Measurements from ENCODE around the gene BORCS5.
"Not testable (repeated sequence)": the region's sequence is repeated elsewhere in the genome, so short reads cannot be mapped to it uniquely, and the experiment has no call there.

BORCS5 gene

DNA sequence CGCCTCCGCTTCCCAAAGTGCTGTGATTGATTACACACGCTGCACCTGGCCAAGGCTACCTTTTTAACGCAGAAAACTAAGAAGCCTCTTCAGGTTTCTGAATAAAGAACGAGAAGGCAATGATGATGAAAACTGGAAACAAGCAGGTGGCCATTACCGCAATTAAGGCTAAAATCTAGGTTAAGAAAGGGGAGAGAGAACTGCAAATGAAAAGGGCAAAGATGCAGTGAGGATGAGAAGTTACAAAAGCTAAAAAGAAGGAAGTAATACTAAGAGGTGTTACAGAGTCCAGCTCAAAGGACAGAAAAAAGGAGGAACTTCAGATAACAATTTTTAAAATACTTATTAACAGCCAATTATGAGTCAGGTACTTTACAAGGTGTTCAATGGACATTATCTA is 126.1 kb downstream of the BORCS5 start:
- no peak for DNase-seq (ENCODE audit: low spot score)
- no peak for FAIRE-seq

- FAIRE-seq (no peak), DNase-seq (ENCODE audit: low spot score) (no peak)
Measured at GRCh38 chr12:12483438-12483837, 126.6 kb downstream of the BORCS5 start.

- no peak for FAIRE-seq
- DNase-seq (ENCODE audit: low spot score), result no peak
Measured at GRCh38 chr12:12486661-12487240, 129.9 kb downstream of the BORCS5 start.

- no peak for FAIRE-seq
Measured at GRCh38 chr12:12487490-12487889, 130.6 kb downstream of the BORCS5 start.

GRCh38 chr12:12488296-12488695 is 131.4 kb downstream of the BORCS5 start:
- no peak for DNase-seq (ENCODE audit: low spot score)
- FAIRE-seq, result no peak

More at GRCh38 chr12:12487490-12487889, 130.6 kb downstream of the BORCS5 start:
- no peak for DNase-seq (ENCODE audit: low spot score)

- FAIRE-seq (no peak), DNase-seq (ENCODE audit: low spot score) (no peak)
Measured at GRCh38 chr12:12488823-12489550, 132.1 kb downstream of the BORCS5 start.

DNA sequence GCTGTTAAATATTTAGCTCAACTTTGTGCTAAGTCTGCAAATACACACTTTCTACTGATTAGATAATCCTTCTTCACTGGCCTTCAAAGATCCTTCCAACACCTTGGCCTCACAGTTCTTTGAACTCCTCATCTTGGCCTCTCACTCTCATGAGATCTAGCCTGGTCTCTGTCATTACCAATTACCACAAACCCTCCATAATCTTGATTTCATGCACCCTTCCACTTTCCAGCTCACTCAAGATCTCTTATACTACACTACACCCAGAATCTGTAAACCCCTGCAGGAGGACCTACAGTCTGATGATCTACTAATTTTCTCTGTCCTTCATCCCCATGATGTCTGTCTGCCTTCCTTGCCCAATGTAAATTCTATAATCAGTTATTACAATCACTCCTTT is 134.7 kb downstream of the BORCS5 start:
- DNase-seq (ENCODE audit: low spot score), result no peak
- no peak for FAIRE-seq

GRCh38 chr12:12492547-12492946 is 135.7 kb downstream of the BORCS5 start:
- DNase-seq (ENCODE audit: low spot score) (no peak), FAIRE-seq (no peak)

GRCh38 chr12:12495536-12495935 is 138.7 kb downstream of the BORCS5 start:
- FAIRE-seq, result no peak

DNA sequence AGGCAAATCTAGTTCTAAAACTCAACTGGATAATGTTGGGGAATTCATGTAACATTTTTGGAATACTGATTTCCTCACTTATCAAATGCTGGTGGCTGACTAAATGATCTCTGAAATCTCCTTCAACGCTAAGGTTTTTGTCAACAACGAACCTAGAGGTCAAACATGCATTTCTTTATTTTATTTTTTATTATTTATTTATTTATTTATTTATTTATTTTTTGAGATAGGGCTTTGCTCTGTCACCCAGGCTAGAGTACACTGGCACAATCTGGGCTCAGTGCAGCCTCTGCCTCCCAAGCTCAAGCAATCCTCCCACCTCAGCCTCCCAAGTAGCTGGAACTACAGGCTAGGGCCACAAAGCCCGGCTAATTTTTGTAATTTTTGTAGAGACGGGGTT is 141.3 kb downstream of the BORCS5 start:
- DNase-seq (ENCODE audit: low spot score) (no peak), FAIRE-seq (no peak)

More at GRCh38 chr12:12495536-12495935, 138.7 kb downstream of the BORCS5 start:
- DNase-seq (ENCODE audit: low spot score), result no peak

DNA sequence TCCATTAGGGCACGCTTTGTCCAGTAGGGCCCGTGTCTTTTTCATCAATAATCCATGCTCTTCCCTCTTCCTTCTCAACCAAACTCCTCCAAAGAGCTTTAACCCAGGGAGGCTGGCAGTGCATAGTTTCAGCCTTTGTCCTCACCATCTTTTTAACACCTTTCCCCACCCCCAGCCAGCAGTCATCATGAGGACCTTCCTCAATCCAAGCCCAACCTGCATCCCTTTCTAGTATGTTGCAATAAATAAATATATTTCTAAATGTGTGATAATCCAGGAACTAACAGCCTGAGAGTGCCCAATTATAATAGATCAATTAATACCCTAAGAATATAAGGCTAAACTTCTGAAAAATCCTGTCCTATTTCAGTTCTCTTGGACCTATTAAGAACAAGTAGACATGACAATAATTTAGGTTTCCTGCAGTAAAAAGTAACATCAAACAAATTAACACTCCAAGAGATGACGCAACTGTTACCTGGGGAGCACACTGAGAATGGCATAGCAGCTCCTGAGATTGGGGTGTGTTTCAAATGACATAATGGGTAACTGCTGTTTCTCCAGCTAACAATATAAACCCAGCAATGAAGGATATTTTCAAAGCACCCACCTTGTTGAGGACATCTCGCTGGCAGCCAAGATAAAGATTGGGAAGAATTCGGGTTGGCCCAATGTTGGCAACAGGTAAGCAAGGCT is 143.2 kb downstream of the BORCS5 start:
- DNase-seq (ENCODE audit: low spot score) (no peak), FAIRE-seq (no peak)

DNA sequence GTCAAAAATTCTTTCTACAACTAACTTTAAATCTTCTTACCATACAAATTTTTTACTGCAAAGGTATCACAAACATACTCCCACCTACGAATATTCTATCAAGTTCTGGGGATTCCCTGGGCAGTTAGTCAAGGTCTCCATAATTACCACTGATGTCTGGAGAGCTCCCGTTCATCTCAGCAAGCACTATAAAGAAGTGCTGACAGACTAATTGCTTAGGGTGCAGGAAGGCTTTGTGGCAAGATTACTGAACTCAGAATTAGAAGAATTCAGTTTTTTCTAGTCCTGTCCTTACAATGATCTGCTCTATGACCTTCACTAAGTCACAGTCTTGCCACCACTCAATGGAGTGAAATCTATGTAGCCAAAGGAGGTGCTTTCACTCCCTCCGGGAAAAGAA is 144.2 kb downstream of the BORCS5 start:
- DNase-seq (ENCODE audit: low spot score) (no peak), FAIRE-seq (no peak)

- not testable (repeated sequence) for FAIRE-seq; DNase-seq (ENCODE audit: low spot score)
Measured at GRCh38 chr12:12502130-12502814, 145.4 kb downstream of the BORCS5 start.

GRCh38 chr12:12502815-12503151 is 145.9 kb downstream of the BORCS5 start:
- DNase-seq (ENCODE audit: low spot score) (no peak), FAIRE-seq (peak; percentile 78)

DNA sequence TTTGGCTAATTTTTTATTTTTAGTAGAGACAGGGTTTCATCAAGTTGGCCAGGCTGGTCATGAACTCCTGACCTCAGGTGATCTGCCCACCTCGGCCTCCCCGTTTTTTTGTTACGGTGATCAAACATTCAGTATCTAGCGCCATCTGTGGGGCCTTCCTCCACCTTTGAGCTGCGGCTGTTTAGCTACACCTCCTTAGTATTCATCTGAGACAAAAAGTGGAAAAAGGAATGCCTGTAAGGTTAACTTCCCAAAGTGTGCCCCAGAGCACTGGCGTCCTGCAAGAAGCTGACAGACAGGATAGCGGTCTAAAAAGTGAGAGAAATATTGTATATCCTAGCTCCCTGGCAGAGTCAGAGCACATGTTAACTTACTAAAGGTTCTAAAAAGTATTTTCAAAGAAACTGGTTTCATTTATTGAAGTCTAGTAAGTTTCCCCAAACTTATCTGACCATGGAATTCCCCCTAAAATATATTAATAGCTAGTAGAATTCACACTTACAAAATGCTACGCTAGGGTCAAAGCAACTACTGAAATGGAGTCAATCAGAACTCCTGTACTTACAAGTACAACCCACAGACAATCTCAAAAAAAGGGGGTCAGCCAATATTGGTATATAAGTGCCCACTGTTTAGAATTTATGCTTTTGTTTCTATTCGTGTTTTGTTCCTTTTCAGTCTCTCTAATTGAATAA is 146.7 kb downstream of the BORCS5 start:
- DNase-seq (ENCODE audit: low spot score) (no peak), FAIRE-seq (no peak)

- peak; percentile 52 for FAIRE-seq
- no peak for DNase-seq (ENCODE audit: low spot score)
Measured at GRCh38 chr12:12505544-12506495, 148.9 kb downstream of the BORCS5 start.

GRCh38 chr12:12506496-12506890 is 149.6 kb downstream of the BORCS5 start:
- FAIRE-seq (no peak), DNase-seq (ENCODE audit: low spot score) (no peak)

GRCh38 chr12:12507121-12507520 is 150.2 kb downstream of the BORCS5 start:
- no peak for DNase-seq (ENCODE audit: low spot score)
- FAIRE-seq, result no peak

- DNase-seq (ENCODE audit: low spot score) (no peak), FAIRE-seq (no peak)
Measured at GRCh38 chr12:12508612-12509011, 151.7 kb downstream of the BORCS5 start.

GRCh38 chr12:12510141-12510540 is 153.3 kb downstream of the BORCS5 start:
- DNase-seq (ENCODE audit: low spot score) (no peak), FAIRE-seq (no peak)
